Upper lobe of right lung (tissue), 1 donor: Measurements from ENCODE around the gene FUZ. TPM values are rescaled to one million over a fixed set of nuclear protein-coding genes. Genes with fewer than 3 reads are reported as not detected.

Experiments
- ATAC-seq: fragments of 200-7000 bp; cut with Tn5 transposase; one replicate; pipeline ENCODE4 v1.9.1; 2020; ENCODE audit warnings: mild to moderate bottlenecking, moderate library complexity
- DNase-seq: peaks from one replicate; pipeline ENCODE4 v3.0.0-alpha.2; 2020
- H3K27ac ChIP-seq: fragments of 200-600 bp; one replicate; pipeline ENCODE4 v1.8.0; 2022
- H3K27me3 ChIP-seq: fragments of 200-600 bp; one replicate; pipeline ENCODE4 v1.8.0; 2022; ENCODE audit warnings: mild to moderate bottlenecking
- H3K36me3 ChIP-seq: fragments of 200-600 bp; one replicate; pipeline ENCODE4 v1.8.0; 2022
- H3K4me1 ChIP-seq: fragments of 200-600 bp; one replicate; pipeline ENCODE4 v1.8.0; 2022
- H3K4me3 ChIP-seq: fragments of 200-600 bp; one replicate; pipeline ENCODE4 v1.8.0; 2022; ENCODE audit warnings: mild to moderate bottlenecking
- H3K9me3 ChIP-seq: fragments of 200-600 bp; one replicate; pipeline ENCODE4 v1.8.0; 2022
- CTCF ChIP-seq: fragments of 200-600 bp; IDR thresholded peaks from one replicate; pipeline ENCODE4 v1.8.0; 2022; ENCODE audit warnings: antibody characterized with exemption
- intact Hi-C: fragments of 100-400 bp; cut with DNase I; formaldehyde crosslinking; loops from one replicate; pipeline ENCODE4 v1.11.0; 2022
- long read RNA-seq: library from polyadenylated mRNA; unstranded; transcript quantifications from one replicate; pipeline ENCODE4 v2.0.0, GENCODE V29; 2021
- total RNA-seq: library from RNA; stranded (reverse); fragmentation: NEBNext Ultra II Directional; extraction: Animal tissue kit (Norgen Biotek cat#: 25700); gene quantifications from one replicate; pipeline ENCODE4 v1.2.1, GENCODE V29; 2021
- donor health status: DM: no; HTN: yes; CAD: no; lungs with severe emphysema.

FUZ gene
- 20.1 TPM for total RNA-seq
- long read RNA-seq, transcript FUZ-201 (11 exons, 1,675 nt) = major isoform, 8 of 27 reads
- long read RNA-seq, partial matches to known transcripts = 3 of 27 reads
- long read RNA-seq, other reads (novel, unspliced or antisense) = 11 of 27 reads

- DNase-seq = peak; percentile 97
- Histone ChIP-seq H3K9me3 (no peaks in the 10 kb centered on the region), H3K27me3 (no peaks in the 10 kb centered on the region), H3K4me1 (peaks cover 8% of the 10 kb centered on the region), H3K27ac (peak within 1 kb of the TSS; percentile 87), H3K4me3 (peak within 1 kb of the TSS; percentile 57), H3K36me3 (no peaks in the 10 kb centered on the region)
- TF ChIP-seq CTCF = peak; percentile 29
- intact Hi-C loops = no loop called here
- ATAC-seq = peak; percentile 78
These were observed at the start of gene FUZ for GRCh38 chr19:49812997-49813861. Gene FUZ, minus strand, starts transcription at chr19:49813292. Its CDS starts 186 bp downstream, at chr19:49813106.

- Histone ChIP-seq H3K27me3 (no peaks in the 10 kb centered on the region), H3K36me3 (peaks cover 63% of the 10 kb centered on the region), H3K4me3 (no peak overlapping the region), H3K27ac (no peak overlapping the region), H3K4me1 (peaks cover 13% of the 10 kb centered on the region), H3K9me3 (no peaks in the 10 kb centered on the region)
- intact Hi-C loops = no loop called here
- ATAC-seq (no peak), DNase-seq (peak; percentile 70)
- TF ChIP-seq CTCF = no peak
These were observed 49.5 kb upstream of the FUZ start for GRCh38 chr19:49862391-49863253.

GRCh38 chr19:49861541-49862378 lies 48.7 kb upstream of the FUZ start:
- no peak overlapping the region for H3K27ac ChIP-seq
- intact Hi-C loops = no loop called here
- TF ChIP-seq CTCF = no peak
- no peak for DNase-seq
- H3K36me3 ChIP-seq = peaks cover 71% of the 10 kb centered on the region
- H3K4me3 ChIP-seq = no peak overlapping the region
- no peaks in the 10 kb centered on the region for H3K27me3 ChIP-seq
- no peak for ATAC-seq
- H3K9me3 ChIP-seq = no peaks in the 10 kb centered on the region
- peaks cover 13% of the 10 kb centered on the region for H3K4me1 ChIP-seq

GRCh38 chr19:49861107-49861506 lies 48.0 kb upstream of the FUZ start:
- TF ChIP-seq CTCF = no peak
- Histone ChIP-seq H3K4me3 (no peak overlapping the region), H3K4me1 (peaks cover 7% of the 10 kb centered on the region), H3K27ac (no peak overlapping the region), H3K27me3 (no peaks in the 10 kb centered on the region), H3K9me3 (no peaks in the 10 kb centered on the region), H3K36me3 (peaks cover 72% of the 10 kb centered on the region)
- intact Hi-C loops = no loop called here
- DNase-seq (peak; percentile 72), ATAC-seq (no peak)
